Activated CD8-positive, alpha-beta memory T cell treated with anti-CD3 and anti-CD28 coated beads for 48 hours (primary cell): ENCODE data around the gene FOXD4.
"Not testable (repeated sequence)": the region's sequence is repeated elsewhere in the genome, so short reads cannot be mapped to it uniquely, and the experiment has no call there.

Source experiments
- DNase-seq, 3 experiments: peaks; one replicate each; pipeline ENCODE4 v3.0.0-alpha.2; 2020; ENCODE audit warnings: low read depth in 2 of 3, low spot score in 2 of 3

Gene FOXD4

DNA sequence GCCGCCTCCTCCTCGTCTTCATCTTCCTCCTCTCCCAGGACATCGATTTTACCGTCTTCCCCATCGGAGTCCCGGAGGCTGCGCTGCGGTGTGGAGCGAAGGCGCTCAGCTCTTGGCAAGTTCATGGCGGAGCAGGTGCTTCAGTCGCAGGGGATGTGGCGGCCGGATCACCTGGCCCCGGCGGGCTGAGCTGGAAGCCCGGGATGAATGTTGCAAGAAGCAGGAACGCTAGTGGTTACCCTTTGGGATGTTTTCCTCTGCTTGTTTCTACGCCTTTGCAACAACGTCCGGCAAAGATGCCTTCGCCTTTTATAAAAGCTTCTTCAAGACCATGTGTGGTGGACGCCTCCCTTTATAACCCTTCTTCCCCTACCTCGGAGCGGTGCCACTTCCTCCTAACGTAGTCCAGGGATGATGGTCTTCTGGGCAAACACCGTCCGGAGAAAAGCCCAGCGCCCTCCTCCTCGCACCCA, at the start of gene FOXD4:
Gene FOXD4, minus strand, starts transcription at position 423 of the 473 bp plus-strand sequence. Its CDS starts 298 bp downstream, at position 125.
- not testable (repeated sequence) for DNase-seq

DNA sequence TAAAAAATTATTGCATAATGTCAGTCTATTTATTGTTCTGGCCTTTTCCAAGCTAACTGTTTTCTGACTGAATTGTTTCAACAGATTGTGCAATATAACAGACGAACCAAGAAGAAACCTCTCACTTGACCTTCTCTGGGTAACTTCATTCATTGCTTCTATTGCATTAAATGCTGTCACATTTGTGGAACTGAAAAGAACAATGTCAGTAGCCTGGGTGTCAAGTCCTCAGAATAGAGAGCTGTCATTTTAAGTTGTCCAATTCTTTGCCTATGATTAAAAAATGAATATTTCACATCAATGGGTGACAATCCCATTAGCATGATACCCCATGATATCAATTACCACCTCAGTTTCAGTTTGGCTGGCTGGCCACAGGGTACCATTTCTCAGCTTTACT, 41.7 kb upstream of the FOXD4 start:
- not testable (repeated sequence) for DNase-seq

DNA sequence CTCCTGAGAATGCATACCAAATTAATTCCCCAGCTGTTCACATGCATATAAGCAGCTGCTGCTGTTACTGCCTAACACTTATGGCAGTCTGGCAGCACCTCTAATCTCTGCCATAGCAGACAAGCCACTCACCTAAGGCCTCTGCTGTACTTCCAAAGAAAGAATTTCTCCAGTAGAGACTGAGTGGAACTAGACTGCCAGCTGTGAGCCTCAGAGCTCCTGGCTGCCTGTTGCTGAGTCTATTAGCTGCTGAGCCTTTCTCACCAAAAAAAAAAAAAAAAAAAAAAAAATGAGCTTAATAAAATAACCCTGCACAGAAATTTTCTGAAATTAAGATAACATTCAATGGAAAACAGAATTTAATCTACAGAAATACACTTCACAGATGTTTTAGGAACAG, 33.0 kb upstream of the FOXD4 start:
- DNase-seq, result not testable (repeated sequence)

DNA sequence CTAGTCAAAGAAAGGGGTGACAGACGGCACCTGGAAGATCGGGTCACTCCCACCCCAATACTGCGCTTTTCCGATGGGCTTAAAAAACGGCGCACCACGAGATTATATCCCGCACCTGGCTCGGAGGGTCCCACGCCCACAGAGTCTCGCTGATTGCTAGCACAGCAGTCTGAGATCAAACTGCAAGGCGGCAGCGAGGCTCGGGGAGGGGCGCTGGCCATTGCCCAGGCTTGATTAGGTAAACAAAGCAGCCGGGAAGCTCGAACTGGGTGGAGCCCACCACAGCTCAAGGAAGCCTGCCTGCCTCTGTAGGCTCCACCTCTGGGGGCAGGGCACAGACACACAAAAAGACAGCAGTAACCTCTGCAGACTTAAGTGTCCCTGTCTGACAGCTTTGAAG, 21.7 kb upstream of the FOXD4 start:
- DNase-seq, result not testable (repeated sequence)

DNA sequence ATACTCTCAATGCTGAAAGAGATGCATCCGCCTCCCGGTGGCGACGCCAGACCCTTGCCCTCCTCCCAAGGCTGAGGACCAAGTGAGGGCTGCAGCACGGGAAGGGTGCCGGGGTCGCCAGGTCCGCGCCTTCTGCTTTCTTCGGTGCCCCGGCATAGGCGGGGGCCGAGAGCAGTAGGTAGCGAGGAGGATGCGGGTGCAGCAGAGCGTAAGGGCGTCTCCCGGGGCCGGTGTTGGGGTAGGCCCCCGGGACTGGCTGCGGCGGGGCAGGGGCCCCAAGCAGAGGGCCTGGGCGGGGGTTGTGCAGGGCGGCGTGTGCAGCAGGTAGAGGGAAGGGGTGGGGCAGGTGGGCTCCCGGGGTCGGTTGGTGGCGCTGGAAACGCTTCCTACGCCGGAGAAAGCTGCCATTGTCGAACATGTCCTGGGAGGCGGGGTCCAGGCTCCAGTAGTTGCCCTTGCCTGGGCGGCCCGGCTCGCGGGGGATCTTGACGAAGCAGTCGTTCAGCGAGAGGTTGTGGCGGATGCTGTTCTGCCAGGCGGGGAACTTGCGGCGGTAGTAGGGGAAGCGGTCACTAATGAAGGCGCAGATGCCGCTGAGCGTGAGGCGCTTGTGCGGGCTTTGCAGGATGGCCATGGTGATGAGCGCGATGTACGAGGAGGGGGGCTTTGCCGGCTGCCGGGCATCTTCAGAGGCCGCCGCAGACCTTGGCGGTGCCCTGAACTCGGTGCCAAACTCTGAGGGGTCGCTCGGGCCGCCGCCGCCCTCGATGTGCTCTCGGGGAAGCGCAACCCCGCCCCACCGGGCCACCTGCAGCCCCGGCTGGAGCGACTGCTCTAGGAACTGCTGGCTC, 848 bp downstream of the FOXD4 start:
- DNase-seq, result not testable (repeated sequence)

DNA sequence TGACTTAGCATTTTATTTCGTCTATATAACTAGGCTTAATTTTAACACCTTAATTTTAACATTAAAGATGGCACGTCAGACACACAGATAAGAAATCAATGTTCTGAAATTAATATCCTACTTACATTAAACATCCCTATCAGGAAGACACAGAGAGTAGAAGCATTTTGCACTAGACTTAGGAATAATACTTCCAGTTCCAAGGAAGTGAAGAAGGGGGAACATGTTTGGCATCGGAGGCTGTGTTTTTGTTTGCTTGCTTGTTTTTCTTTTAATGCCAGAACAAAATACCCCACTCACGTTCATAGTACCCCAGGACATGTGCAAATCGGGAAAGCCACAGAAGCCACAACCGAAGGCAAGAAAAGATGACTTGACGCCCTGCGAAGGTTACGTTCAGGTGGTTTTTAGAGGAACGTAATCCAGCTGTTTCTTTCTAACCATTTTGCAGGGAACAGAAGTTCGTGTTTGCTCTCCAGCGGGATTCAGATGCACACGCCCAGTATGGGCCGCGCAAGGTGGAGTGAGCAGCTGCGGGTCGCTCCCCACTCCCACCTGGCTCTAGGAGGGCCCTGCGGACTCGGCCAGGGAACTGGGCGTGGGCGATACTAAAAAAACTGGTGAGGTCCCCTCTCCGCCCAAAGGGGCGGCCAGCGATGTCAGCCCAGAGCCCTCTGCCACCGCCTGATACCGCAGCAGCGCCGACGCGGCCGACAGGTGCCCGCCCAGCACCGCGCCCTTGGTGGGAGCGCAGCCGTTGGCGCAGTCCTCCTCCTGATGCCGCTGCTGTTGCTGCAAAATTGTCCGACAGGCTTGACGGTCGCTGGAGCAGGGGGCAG, 1.8 kb downstream of the FOXD4 start:
- DNase-seq, result not testable (repeated sequence)

DNA sequence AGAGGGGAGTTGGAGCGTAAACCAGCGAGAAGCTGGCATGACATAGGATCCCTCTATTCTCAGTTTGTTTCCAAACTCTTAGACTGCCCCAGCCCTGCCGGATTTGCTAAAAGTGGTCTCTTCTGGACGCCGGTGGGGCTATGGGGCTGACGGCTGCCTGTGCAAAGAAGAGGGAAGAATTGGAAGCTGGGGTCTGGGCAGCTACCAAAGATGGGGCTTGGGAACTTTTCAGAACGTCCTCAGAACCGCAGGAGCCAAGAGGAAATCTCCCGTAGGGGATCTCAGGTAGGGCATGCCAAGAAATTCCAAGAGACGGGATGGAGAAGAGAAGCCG, 3.1 kb downstream of the FOXD4 start:
- DNase-seq, result not testable (repeated sequence)

DNA sequence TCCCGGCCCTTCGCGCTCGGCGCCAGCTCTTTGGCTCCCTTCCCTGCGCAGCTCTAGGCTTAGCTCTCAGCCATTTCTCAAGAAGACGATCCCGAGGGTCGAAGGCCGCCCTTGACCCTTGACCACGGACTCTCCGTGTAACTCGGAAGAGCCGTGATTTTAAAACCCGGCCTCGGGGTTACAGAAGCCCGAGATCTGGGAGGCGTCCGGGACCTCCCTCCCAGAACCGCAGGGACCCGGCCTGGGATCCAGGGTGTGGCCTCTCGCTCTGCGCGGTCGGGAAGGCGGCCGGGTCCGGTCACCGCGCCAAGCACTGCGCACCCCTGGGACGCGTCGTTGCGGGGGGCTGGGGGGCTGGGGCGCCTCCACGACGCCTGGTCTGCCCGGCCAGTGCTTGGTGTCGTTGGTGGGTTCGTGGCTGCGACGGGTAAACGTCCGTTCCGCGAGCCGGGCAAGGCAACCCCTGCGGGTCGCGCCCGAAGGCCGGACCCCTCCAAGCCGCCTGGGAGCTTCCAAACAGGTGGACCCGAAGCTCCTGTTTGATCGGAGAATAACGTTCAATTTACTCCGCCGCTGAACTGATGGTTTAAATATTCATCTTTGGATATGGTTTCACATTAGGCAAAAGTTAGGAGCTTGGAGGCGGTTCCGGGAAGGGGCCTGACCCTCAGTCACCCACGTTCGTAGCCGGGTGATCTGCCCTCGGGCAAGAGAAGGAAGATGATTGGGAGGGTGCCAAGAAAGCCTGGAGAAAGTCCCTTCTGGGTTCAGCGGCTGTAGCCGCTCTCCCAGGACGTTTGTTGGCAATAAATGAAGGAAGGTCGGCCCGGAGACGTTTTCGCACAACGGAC, 3.7 kb downstream of the FOXD4 start:
- DNase-seq, result not testable (repeated sequence)

DNA sequence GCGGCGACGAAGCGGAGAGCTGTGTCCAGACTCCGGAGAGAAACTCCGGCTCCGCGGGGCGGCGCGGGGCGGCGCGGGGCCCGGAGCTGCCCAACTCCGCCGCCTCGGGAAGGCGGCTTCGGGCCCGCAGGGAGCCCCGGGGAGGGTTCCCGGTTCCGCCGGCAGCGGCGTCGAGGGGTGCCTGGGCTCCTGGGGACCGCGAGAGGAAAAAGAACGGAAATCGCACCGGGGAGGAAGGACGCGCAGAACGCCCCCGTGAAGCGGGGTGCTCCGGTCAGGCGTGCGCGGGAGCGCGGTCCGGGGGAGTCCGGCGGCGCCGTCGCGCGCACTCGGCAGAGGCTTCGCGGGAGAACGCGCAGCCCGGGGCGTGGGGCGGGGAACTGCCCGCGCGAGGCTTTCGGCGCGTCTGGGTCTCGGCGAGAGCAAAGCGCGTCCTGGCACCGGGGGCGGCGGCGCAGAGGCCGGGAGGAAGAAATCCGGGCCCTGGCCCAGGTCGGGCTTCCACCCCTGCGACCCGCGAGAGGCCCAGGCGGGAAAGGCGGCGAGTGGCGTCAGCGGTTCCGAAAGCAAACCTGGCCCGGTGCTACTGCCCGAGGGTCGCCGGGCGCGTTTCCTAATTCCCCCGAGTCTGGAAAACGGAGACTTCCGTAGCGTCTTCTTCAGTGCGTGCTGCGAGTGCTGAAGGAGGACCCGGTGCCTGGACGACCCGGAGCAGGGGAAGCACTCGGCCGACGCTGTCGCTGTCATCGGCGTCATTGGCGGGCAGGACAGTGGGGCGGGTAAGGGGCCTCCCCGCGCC, 4.5 kb downstream of the FOXD4 start:
- not testable (repeated sequence) for DNase-seq

DNA sequence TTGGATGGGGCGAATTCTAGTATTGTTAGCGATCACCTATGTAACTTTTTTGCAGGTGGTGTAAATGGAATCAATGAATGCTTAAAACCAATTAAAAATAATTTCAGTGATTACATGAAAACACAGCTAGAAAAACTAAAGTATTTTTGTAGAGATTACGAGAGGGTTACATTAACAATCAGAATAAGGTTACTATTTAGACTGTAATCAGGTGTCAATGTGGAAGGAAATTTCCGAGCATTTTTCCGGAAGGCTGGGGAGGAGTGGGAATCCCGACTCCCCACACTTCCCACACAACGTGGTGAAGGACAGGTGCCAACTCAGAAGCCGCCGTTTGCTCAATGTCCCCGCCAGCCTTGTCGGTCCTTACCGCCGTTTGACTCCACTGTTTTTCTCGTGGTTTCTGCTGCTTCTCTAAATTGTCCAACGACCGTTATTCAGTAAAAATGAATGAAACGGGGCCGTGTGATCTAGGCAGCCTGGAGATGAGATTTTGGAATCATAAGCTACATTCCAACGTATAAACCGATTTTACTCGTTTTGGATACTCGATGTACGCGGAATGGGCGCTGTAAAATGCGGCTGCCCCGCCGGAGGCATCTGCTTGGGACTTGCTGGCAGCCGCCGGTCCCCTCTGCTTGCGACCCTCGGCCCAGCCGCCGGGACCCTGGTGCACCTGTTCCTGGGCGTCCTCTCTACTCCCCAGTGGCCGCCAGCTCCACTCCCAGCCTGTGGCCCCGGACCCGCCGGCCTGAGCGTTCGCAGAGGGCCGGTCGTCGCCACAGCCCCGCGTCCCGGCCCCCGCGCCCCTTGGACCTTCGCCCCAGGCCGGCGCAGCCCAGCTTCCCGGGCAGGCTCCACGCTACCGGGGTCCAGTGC, 5.4 kb downstream of the FOXD4 start:
- not testable (repeated sequence) for DNase-seq

DNA sequence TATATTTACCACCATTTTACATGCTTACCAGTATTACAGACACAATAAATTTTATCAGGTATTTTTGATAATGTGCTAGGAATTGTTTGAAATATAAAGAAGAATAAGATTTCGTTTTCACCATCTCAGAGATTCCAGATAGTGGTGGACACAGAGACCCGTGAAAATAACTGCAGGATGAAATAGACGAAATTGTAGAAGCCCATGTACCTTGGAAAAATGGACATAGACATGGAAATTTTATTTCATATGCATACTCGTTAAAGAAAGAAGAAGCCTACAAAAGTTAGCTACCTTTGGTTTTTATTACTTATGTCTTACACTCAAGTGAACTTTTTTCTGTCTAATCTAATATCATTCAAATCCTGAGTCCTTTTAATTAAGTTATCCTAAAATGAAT, 7.5 kb downstream of the FOXD4 start:
- not testable (repeated sequence) for DNase-seq

DNA sequence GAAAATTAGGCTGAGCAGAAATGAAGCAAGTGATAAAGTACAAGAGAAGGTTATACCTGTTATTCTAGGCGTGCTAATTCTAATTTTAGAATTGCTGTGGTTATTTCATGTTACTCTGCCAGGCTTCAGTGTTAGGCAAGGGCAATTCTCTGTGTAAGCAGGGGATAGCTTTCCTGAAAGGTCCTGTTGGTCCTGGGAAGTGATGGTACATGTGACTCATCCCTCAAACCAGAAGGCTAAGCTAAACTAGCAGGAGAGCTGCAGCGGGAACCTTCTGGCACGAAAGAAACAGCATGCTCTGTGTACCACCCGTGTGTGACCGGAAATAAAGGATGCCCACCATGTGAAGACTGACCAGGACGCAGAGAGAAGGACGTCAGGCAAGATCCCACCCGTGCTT, 8.7 kb downstream of the FOXD4 start:
- DNase-seq, result not testable (repeated sequence)

DNA sequence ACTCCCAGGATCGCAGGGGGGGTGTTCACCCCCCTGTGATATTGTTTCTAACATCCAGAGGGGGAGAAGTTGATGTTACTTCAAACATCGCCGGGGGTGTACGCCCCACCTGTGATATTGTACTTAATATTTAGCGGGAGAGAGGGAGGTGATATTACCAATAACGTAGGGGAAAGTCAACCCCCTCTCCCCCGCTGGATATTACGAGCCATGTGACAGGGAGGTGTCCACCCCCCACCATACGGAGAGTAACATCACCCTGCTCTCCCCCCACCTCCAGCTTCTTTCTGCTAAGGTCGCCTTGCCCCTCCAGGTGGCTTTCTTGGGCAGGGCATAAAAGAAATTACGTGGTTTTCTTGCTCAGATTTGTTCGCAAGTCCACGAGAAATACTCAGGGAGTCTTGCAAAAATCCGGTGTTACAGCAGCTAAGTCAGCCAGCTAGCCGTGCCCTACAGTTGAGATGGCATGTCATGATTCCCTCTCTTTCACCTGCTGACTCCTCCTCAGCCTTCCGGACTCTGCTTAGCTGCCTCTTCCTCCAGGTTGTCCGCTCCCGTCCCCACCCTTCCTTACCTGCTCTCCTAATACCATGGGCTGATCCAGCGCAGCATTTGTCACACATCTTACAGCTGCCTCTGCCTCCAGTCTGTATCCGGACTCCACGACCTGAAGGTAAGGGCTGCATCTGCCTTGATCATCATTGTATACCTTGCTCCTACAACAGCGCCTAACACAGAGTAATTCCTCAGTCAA, 9.3 kb downstream of the FOXD4 start:
- not testable (repeated sequence) for DNase-seq

DNA sequence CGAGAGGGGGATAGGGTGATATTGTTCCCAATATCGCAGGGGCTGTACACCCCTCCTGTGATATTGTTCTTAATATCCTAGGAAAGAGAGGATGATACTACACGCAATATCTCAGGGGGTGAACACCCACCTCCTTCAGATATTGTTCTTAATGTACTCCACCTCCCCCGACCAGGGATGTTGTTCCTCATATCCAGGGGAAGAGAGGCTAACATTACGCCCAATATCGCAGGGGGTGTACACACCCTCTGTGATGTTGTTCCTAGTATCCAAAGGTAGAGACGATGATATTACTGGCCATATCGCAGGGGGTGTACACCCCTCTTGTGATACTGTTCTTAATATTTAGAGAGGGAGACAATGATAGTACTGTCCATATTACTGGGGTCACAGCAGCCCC, 12.2 kb downstream of the FOXD4 start:
- DNase-seq, result not testable (repeated sequence)

DNA sequence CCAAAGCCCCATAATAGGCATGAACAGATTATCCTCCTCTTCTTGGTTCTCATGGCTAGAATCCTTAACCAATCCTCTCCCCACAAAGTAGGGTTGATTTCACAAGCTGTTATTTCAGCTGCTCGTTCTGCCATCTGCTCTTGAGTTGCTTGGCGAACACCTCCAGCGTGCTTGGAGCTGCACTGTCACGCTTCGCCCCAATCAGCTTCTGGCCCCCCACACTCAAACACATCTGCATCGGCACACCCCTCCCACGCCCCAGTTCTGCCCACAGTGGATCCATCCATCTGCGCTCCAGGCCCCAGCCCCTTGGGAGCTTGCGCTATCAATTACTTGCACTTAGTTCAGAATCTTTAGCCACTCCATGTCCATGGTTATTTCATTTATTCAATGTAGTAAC, 17.8 kb downstream of the FOXD4 start:
- not testable (repeated sequence) for DNase-seq

DNA sequence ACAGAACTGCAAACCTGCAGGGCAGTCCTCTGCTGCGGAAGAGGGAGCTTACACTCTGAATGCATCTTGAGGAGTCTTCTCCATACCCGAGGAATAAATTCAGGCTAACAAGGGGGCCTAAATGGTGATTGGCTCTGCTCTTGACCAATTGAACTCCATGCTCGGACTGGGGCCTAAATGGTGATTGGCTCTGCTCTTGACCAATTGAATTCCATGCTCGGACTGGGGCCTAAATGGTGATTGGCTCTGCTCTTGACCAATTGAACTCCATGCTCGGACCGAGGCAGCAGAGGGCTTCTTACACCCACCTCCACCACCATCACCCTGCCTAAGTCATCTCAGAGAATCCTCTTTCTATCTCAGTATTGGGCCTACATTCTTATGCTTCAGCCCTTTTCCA, 18.4 kb downstream of the FOXD4 start:
- not testable (repeated sequence) for DNase-seq

DNA sequence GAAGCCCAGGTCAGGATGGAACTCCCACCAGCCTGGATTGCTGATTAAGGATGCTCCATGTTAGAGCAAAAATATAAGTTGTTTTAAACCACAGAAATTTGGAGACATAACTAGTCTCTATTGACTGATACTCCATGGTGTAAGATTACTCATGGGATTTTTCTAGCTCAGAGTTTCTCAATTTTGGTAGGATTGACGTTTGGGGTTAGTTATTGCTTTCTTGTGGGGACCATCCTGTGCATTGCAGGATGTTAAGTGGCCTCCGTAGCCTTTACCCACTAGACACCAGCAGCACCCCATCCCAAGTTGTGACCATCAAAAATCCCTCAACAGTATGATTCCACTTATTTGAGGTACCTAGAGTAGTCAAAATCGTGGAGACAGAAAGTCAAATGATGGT, 19.4 kb downstream of the FOXD4 start:
- not testable (repeated sequence) for DNase-seq

DNA sequence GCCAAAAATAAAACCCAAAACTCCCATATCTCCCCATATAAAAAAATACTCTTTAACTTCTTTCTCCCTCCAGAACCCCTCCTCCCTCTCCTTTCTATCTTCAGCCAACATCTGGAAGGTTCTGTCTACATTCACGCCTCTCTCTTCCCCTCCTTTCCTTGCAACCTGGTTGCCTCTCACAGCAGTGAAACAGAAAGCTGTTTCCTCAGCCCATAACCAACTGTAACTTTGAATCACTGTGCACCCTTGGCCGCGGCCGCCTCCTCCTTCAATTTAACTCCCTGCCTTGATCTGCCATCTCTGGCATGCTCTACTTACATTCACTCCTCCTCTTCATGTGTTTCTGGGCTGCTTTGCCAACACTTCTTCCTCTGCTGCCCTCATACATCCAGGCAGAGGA, 23.2 kb downstream of the FOXD4 start:
- not testable (repeated sequence) for DNase-seq
